ENCODE measurements around the gene ASB15.

ASB15 gene

DNA sequence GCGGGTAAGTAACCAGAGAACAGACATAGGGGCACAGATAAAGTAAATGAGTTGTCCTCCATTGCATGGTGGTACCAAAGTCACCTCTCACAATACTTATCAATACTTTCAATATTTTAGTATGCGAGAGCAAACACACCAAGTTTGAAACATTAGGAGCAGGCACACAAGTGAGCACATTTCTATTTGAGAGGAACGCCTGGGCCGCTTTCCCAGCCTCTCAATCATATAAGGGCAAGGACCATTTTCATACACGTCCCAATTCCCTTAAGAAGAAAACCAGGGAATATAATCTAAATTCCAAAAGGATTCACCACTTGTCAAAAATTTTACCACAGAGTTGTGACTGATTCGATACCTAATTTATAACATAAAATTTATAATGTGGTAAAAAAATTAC is 61.6 kb downstream of the ASB15 start (continued):
- TF ChIP-seq, protein P1, sequence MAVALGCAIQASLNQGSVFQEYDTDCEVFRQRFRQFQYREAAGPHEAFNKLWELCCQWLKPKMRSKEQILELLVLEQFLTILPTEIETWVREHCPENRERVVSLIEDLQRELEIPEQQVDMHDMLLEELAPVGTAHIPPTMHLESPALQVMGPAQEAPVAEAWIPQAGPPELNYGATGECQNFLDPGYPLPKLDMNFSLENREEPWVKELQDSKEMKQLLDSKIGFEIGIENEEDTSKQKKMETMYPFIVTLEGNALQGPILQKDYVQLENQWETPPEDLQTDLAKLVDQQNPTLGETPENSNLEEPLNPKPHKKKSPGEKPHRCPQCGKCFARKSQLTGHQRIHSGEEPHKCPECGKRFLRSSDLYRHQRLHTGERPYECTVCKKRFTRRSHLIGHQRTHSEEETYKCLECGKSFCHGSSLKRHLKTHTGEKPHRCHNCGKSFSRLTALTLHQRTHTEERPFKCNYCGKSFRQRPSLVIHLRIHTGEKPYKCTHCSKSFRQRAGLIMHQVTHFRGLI (tag by site-specific recombination; IDR thresholded peaks at IDR 0.05) = no peak

- TF ChIP-seq ZNF514 (tag by site-specific recombination; IDR thresholded peaks at IDR 0.05) = no peak
- TF ChIP-seq BCL11A (tag by site-specific recombination; IDR thresholded peaks at IDR 0.05; ENCODE audit: low read depth) = no peak
- no peak for TF ChIP-seq SCRT1 (tag by site-specific recombination; IDR thresholded peaks at IDR 0.05; ENCODE audit: borderline replicate concordance)
- TF ChIP-seq ZNF530 (tag by site-specific recombination; IDR thresholded peaks at IDR 0.05; ENCODE audit: low read depth) = no peak
- TF ChIP-seq ZNF529 (tag by site-specific recombination; IDR thresholded peaks at IDR 0.05; ENCODE audit: insufficient replicate concordance) = no peak
- no peak for TF ChIP-seq ZNF266 (tag by site-specific recombination; IDR thresholded peaks at IDR 0.05; ENCODE audit: low read depth)
- TF ChIP-seq GLI4 (tag by site-specific recombination; IDR thresholded peaks at IDR 0.05) = no peak
- TF ChIP-seq ZNF704 (tag by site-specific recombination; IDR thresholded peaks at IDR 0.05) = no peak
- no peak for TF ChIP-seq REPIN1 (tag by site-specific recombination; IDR thresholded peaks at IDR 0.05; ENCODE audit: low read depth)
- no peak for TF ChIP-seq ZSCAN23 (tag by site-specific recombination; IDR thresholded peaks at IDR 0.05)
- TF ChIP-seq, protein P2, sequence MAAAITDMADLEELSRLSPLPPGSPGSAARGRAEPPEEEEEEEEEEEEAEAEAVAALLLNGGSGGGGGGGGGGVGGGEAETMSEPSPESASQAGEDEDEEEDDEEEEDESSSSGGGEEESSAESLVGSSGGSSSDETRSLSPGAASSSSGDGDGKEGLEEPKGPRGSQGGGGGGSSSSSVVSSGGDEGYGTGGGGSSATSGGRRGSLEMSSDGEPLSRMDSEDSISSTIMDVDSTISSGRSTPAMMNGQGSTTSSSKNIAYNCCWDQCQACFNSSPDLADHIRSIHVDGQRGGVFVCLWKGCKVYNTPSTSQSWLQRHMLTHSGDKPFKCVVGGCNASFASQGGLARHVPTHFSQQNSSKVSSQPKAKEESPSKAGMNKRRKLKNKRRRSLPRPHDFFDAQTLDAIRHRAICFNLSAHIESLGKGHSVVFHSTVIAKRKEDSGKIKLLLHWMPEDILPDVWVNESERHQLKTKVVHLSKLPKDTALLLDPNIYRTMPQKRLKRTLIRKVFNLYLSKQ (tag by site-specific recombination; IDR thresholded peaks at IDR 0.05; ENCODE audit: borderline replicate concordance) = no peak
- TF ChIP-seq SP2 (tag by site-specific recombination; IDR thresholded peaks at IDR 0.05) = no peak
- no peak for TF ChIP-seq ZSCAN16 (tag by site-specific recombination; IDR thresholded peaks at IDR 0.05)
- no peak for TF ChIP-seq SP3 (tag by site-specific recombination; IDR thresholded peaks at IDR 0.05)
- TF ChIP-seq, protein P3, sequence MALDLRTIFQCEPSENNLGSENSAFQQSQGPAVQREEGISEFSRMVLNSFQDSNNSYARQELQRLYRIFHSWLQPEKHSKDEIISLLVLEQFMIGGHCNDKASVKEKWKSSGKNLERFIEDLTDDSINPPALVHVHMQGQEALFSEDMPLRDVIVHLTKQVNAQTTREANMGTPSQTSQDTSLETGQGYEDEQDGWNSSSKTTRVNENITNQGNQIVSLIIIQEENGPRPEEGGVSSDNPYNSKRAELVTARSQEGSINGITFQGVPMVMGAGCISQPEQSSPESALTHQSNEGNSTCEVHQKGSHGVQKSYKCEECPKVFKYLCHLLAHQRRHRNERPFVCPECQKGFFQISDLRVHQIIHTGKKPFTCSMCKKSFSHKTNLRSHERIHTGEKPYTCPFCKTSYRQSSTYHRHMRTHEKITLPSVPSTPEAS (tag by site-specific recombination; IDR thresholded peaks at IDR 0.05) = no peak
- Histone ChIP-seq H3K4me1 (ENCODE audit: control insufficient read depth, insufficient read depth, low read length) (no peaks in the 10 kb centered on the region), H3K9me3 (ENCODE audit: control insufficient read depth, insufficient read depth, low read depth, low read length) (no peaks in the 10 kb centered on the region), H3K27ac (ENCODE audit: extremely low read depth, low read depth, low read length) (no peak overlapping the region), H3K4me3 (ENCODE audit: low read depth, low read length) (no peak overlapping the region), H3K36me3 (ENCODE audit: control insufficient read depth in 2 of 2, insufficient read depth in 1 of 2, low read length in 2 of 2) (no peaks in the 10 kb centered on the region)
- ChIA-PET CTCF (interaction anchor here (0.9 to 1.0 kb wide), 3 partner anchors 17 to 133 kb away, joined by 3 to 4 read pairs (median 4); no protein-coding TSS in a partner anchor), POLR2A (no interaction called here)
Measured at GRCh38 chr7:123665157-123665556, 63.5 kb downstream of the ASB15 start.

DNA sequence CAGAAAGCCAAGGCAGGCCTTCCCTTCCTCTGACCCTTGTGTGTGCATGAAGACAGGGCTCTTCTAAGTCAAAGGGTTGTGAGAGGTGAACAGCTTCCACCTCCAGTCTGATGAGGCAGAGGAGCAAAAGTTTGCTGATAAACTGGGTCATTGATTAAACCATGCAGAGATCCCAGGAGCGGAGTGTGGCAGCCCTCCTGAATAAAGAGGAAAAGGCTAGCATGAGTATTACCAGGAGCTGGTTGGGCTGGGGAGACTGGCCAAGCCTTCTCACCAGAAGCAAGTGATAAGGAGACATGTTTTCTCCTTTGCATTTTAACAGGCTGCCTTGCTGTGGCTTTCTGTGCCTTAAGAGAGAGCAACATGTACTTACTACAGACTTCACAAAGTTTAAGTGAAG is 64.3 kb downstream of the ASB15 start:
- no peak for TF ChIP-seq KLF8 (tag by site-specific recombination; IDR thresholded peaks at IDR 0.05)
- TF ChIP-seq ZSCAN16 (tag by site-specific recombination; IDR thresholded peaks at IDR 0.05) = no peak
- TF ChIP-seq, protein P1 (tag by site-specific recombination; IDR thresholded peaks at IDR 0.05) = peak; percentile 60; the same call in 1 of the 2 replicates
- no peak for TF ChIP-seq PRDM2 (tag by site-specific recombination; IDR thresholded peaks at IDR 0.05; ENCODE audit: borderline replicate concordance)

More for the DNA sequence above, 64.3 kb downstream of the ASB15 start:
- ChIA-PET POLR2A (no interaction called here), CTCF (interaction anchor here (1.0 kb wide), 2 partner anchors 17 to 30 kb away, joined by 4 read pairs; no protein-coding TSS in a partner anchor)
- no peak overlapping the region for H3K27ac ChIP-seq (ENCODE audit: extremely low read depth, low read depth, low read length)
- H3K4me1 ChIP-seq (ENCODE audit: control insufficient read depth, insufficient read depth, low read length) = no peaks in the 10 kb centered on the region
- H3K36me3 ChIP-seq (ENCODE audit: control insufficient read depth in 2 of 2, insufficient read depth in 1 of 2, low read length in 2 of 2) = no peaks in the 10 kb centered on the region
- no peak overlapping the region for H3K4me3 ChIP-seq (ENCODE audit: low read depth, low read length)
- no peaks in the 10 kb centered on the region for H3K9me3 ChIP-seq (ENCODE audit: control insufficient read depth, insufficient read depth, low read depth, low read length)

All from HEK293 (cell line).